Activated CD4-positive, alpha-beta T cell treated with anti-CD3 and anti-CD28 coated beads, Interleukin-2, amount 50 U/mL, for 1 hour (primary cell): Measurements from ENCODE around the gene SPTLC3.

Experiments
- DNase-seq: peaks from one replicate; pipeline ENCODE4 v3.0.0-alpha.2; 2020

SPTLC3 gene

DNA sequence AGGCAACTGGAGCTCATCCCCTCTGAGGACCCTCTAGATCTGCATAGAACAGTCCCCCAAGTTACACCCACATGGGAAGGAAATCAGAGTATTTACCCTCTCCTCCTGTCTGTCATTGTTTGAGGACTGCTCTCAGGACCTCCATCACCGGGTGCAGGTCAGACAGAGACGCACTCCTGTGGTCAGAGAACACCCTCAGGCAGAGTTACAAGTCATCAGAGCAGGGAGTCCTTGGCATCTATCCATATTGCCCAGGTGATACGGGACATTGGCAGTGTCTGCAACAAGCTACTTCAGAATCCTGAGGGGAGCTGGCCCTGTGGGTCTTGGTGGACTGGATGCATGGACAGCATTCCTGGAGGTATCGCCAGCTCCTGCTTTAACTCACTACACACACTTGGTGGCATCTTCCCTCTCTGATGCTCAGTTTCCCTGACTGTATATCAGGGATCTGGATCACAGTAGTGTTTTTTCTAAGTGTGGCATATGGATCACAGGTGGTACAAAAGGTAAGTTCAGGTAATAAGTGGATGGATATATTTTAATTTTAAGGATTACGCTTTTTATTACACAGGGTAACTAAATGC lies 197.2 kb downstream of the SPTLC3 start:
- DNase-seq, result no peak

DNA sequence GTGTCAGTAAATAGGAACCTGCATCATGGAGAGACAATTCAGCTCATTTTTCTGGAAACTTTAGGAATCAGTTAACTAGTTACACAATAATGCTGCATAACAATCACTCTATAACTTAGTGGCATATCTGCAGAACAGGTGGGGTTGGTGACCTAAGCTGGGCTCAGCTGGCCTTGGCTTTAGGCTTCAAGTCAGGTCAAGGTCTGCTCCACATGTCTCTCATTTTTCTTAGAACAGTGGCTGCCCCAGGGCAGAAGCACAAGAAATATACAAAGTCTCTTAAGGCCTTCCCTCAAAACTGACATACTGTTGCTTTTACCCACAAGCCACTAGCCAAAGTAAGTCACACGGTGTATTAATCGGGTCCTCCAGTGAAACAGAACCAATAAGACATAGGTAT lies 198.2 kb downstream of the SPTLC3 start:
- no peak for DNase-seq

DNA sequence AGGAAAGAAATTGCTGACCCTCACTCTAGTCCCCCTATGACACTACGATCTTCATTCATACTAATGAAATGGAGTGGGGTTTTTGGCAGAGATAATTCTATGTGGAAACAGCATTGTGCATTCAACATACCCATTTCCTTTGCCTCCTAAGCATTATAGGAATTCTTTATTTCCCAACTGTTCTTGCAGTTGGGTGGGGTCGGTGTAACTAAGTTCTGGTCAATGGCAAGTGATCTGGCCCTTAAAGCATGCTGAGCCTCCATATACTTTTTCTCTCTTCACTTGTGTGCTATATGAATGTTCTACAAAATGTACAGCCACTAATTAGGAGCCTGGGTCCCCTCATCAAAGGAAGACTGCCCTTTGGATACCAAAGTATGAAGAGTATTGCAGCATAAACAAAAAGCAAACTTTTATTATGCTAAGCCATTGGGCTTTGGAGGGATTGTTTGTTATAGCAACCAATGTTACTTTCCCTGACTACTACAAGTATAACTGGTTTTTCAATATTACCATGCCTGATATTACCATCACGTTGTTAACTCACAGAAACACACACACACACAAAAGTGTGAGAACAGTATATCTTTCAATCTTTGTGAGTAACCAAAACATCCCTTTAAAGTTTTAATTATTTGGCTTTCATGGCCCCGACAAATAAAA lies 203.3 kb downstream of the SPTLC3 start:
- no peak for DNase-seq

DNA sequence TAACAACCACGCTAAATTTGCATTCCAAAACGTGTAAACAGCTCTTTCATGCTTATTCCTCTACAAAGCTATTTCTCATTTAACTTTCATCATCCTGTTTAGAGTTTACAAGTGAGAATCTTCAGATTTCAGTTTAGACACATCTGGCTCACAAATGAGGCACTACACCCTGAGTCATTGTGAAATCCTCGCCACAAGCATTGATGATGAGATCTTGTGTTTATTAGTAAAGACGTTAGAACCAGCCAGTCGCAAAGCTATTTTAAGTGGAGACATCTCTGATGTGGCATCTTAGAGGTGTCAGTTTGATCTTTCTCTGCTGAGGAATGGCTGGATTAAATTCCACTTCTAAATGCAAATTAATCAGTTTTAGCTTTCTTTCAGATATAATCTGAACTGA lies 204.0 kb downstream of the SPTLC3 start:
- no peak for DNase-seq

DNA sequence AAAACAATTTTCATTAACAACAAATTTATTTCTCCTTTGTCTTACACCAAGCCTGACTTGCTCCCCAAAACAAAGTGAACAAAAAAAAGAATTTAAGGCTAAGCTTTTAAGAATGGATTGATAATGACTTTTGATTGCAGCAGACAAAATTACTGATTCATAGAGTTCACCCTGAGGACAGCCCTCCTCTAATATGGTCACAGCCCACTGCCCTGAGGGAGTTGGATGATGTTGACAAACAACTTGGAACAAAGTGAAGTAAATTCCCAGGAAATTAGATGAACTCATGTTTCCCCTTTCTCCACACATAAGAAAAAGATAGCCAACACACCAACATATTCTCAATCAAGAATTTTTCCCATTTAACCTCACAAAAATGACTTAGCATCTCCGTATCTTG lies 204.6 kb downstream of the SPTLC3 start:
- no peak for DNase-seq

DNA sequence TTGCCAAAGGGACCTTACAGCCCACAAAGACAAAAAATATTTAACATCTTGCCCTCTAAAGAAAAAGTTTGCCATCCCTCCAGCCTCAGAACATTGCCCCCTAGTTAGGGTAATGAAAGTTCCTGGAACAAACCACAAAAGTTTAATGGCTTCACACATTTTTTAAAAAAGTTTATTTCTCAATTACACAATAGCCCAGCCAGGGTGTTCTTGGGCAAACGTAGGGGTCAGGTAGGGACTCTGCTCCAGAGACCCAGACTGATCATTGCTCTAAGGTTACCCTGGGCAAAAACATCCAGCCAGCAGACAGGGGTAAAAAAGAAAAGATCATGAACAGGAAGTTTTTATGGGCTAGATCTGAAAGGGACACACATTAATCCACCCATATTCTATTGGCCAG lies 207.8 kb downstream of the SPTLC3 start:
- DNase-seq, result no peak
